ENCODE data around the gene CFAP57. TPM values are rescaled to one million over a fixed set of nuclear protein-coding genes. Genes with fewer than 3 reads are reported as not detected.
A peak's percentile ranks its signal among the peaks of the same experiment; 100 is the strongest.

CFAP57 gene
- total RNA-seq, 1 donor from 2014 or later, result 0.24 TPM

DNA sequence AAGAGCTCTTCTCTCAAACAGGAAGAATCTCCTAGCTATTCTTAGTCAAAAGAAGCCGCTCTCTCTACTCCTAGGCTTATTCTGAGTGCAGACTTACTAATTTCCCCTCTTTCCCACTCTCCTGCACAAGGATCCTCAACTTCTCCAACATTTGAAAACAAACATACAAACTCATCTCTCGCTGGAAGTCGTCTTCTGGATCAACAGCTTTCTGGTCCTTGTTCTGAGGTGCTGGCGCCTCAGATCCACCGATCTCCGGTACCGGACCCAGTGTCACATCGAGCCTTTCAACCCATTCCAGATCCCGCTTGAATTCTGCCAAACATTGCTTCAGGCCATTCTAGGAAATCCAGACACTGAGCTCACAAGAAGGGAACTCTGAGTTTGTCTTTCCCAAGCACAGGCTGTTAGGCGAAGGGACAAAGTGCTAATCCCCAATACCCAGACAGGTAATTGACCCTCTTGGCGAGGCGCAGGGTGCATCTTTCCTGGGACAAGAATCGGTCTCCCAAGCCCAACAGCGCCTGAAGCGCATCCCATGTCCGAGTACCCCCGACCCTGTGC lies 736 bp upstream of the CFAP57 start:
- Mint-ChIP-seq H3K36me3 (ENCODE audit: unreplicated experiment) (peaks cover 30% of the 10 kb centered on the region), H3K9me3 (ENCODE audit: unreplicated experiment) (no peaks in the 10 kb centered on the region)

GRCh38 chr1:43172527-43172972 lies 420 bp downstream of the CFAP57 start:
- peak overlapping the region; percentile 97 for H3K4me3 Mint-ChIP-seq (ENCODE audit: unreplicated experiment)
- H3K4me1 Mint-ChIP-seq (ENCODE audit: unreplicated experiment), result peaks cover 21% of the 10 kb centered on the region
- H3K36me3 Mint-ChIP-seq (ENCODE audit: unreplicated experiment), result peaks cover 22% of the 10 kb centered on the region
- no peak for TF ChIP-seq CTCF (IDR thresholded peaks at IDR 0.05)
- no peaks in the 10 kb centered on the region for H3K9me3 Mint-ChIP-seq (ENCODE audit: unreplicated experiment)
- H3K27me3 Mint-ChIP-seq (ENCODE audit: unreplicated experiment), result peaks cover 4% of the 10 kb centered on the region
- DNase-seq (ENCODE audit: extremely low spot score, unreplicated experiment), result peak; percentile 91
- peak overlapping the region; percentile 90 for H3K27ac Mint-ChIP-seq (ENCODE audit: unreplicated experiment)

More for the DNA sequence above, 736 bp upstream of the CFAP57 start:
- DNase-seq (ENCODE audit: extremely low spot score, unreplicated experiment), result no peak
- no peaks in the 10 kb centered on the region for H3K27me3 Mint-ChIP-seq (ENCODE audit: unreplicated experiment)
- no peak for TF ChIP-seq CTCF (IDR thresholded peaks at IDR 0.05)
- H3K27ac Mint-ChIP-seq (ENCODE audit: unreplicated experiment), result peak overlapping the region; percentile 90
- H3K4me3 Mint-ChIP-seq (ENCODE audit: unreplicated experiment), result peak overlapping the region; percentile 97
- peaks cover 21% of the 10 kb centered on the region for H3K4me1 Mint-ChIP-seq (ENCODE audit: unreplicated experiment)

GRCh38 chr1:43174873-43175272 lies 2.7 kb downstream of the CFAP57 start:
- Mint-ChIP-seq H3K27ac (ENCODE audit: unreplicated experiment) (no peak overlapping the region), H3K4me1 (ENCODE audit: unreplicated experiment) (peaks cover 21% of the 10 kb centered on the region), H3K27me3 (ENCODE audit: unreplicated experiment) (peaks cover 7% of the 10 kb centered on the region), H3K9me3 (ENCODE audit: unreplicated experiment) (no peaks in the 10 kb centered on the region), H3K4me3 (ENCODE audit: unreplicated experiment) (no peak overlapping the region), H3K36me3 (ENCODE audit: unreplicated experiment) (peaks cover 3% of the 10 kb centered on the region)
- TF ChIP-seq CTCF (IDR thresholded peaks at IDR 0.05), result no peak
- DNase-seq (ENCODE audit: extremely low spot score, unreplicated experiment), result no peak

GRCh38 chr1:43177691-43178090 lies 5.6 kb downstream of the CFAP57 start:
- H3K4me3 Mint-ChIP-seq (ENCODE audit: unreplicated experiment), result no peak overlapping the region
- no peak for DNase-seq (ENCODE audit: extremely low spot score, unreplicated experiment)
- H3K27ac Mint-ChIP-seq (ENCODE audit: unreplicated experiment), result no peak overlapping the region
- H3K27me3 Mint-ChIP-seq (ENCODE audit: unreplicated experiment), result peaks cover 7% of the 10 kb centered on the region
- H3K36me3 Mint-ChIP-seq (ENCODE audit: unreplicated experiment), result no peaks in the 10 kb centered on the region
- no peaks in the 10 kb centered on the region for H3K9me3 Mint-ChIP-seq (ENCODE audit: unreplicated experiment)
- peaks cover 2% of the 10 kb centered on the region for H3K4me1 Mint-ChIP-seq (ENCODE audit: unreplicated experiment)
- no peak for TF ChIP-seq CTCF (IDR thresholded peaks at IDR 0.05)

GRCh38 chr1:43184388-43184787 lies 12.3 kb downstream of the CFAP57 start:
- DNase-seq (ENCODE audit: extremely low spot score, unreplicated experiment), result no peak
- Mint-ChIP-seq H3K27ac (ENCODE audit: unreplicated experiment) (no peak overlapping the region), H3K4me1 (ENCODE audit: unreplicated experiment) (no peaks in the 10 kb centered on the region), H3K36me3 (ENCODE audit: unreplicated experiment) (no peaks in the 10 kb centered on the region), H3K4me3 (ENCODE audit: unreplicated experiment) (no peak overlapping the region), H3K9me3 (ENCODE audit: unreplicated experiment) (peaks cover under 1% of the 10 kb centered on the region), H3K27me3 (ENCODE audit: unreplicated experiment) (no peaks in the 10 kb centered on the region)
- no peak for TF ChIP-seq CTCF (IDR thresholded peaks at IDR 0.05)

Data from osteocyte (in vitro differentiated cells).